ENCODE results near the gene GTSF1L.

GTSF1L gene

DNA sequence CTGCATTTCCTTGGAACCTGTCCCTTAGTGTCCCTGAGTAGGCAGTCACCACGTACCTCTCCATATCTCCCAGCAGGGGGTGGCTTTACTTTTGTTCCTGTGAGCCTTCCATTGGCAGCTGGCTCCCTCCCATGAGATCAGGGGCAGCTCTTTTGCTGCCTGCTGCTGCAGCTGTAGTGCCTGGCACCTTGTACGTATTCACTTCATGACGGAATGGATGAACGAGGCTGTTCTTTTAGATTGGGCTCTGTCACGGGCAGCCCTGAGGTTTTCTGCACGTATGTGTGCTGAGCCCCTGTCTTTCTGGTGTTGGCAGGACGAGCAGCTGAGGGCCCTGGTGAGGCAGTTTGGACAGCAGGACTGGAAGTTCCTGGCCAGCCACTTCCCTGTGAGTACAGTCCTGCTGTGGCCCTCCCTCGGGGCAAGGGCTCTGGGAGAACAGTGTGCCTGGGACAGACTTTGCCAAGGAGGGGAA is 45.3 kb downstream of the GTSF1L start:
- intact Hi-C loops (cut with DNase I): no loop called here
- peak in 1 of 10 donors; percentile 75 for DNase-seq

GRCh38 chr20:43680981-43681380 is 45.8 kb downstream of the GTSF1L start:
- intact Hi-C loops (cut with DNase I): no loop called here
- no peak for DNase-seq

GRCh38 chr20:43676368-43676767 is 50.4 kb downstream of the GTSF1L start:
- no peak for DNase-seq
- intact Hi-C loops (cut with DNase I): no loop called here

Measured in posterior cingulate gyrus (tissue), 11 donors.